NCI-H748 treated with DMSO at 0.1 percent for 48 hours (cell line): Measurements from ENCODE around the gene NOL4L.

Source experiments
- DNase-seq: peaks from one replicate; lab custom pipeline; 2025; lab: John Stamatoyannopoulos, UW

NOL4L gene

GRCh38 chr20:32456869-32457478 is 128.2 kb downstream of the NOL4L start:
- DNase-seq, result no peak

DNA sequence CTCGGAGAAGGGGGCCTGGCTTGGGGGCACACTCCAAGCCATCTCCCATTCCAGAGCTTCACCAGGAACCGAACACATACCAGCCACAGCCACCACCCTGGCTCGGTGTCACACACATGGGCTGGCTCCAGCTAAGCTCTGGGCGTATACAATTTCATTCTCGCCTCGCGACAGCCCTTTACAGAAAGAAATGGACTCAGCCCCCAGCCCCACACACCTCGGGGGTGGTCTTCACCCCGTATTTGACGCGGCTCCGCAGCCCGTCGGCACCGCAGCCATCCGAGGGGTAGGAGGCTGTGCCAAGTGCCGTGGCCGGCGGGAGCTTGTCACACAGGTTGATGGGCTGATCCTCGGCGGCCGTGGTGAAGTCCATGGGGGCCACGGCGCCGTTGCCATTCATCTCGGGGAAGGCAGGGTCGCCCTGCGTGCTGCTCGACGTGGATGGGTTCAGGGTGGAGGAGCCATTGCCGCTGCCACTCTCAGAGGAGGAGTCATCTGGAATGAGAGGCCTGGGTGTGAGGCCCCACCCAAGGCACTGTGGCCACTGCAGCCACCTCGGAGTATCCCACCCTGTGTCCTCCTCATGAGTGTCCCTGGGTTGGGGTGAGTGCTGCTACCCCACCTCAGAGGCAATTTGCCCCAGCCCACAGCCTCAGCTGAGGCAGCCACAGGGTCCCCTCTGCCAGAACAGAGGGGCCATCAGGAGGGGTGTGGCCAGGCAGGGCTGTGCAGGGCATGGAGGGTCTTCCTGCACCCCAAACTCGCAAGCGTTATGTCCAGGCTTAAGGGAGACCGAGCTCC is 129.0 kb downstream of the NOL4L start:
- DNase-seq, result no peak

- DNase-seq, result no peak
Observed at GRCh38 chr20:32455171-32455900, 129.8 kb downstream of the NOL4L start.

- DNase-seq, result no peak
Observed at GRCh38 chr20:32454164-32455145, 130.7 kb downstream of the NOL4L start.

DNA sequence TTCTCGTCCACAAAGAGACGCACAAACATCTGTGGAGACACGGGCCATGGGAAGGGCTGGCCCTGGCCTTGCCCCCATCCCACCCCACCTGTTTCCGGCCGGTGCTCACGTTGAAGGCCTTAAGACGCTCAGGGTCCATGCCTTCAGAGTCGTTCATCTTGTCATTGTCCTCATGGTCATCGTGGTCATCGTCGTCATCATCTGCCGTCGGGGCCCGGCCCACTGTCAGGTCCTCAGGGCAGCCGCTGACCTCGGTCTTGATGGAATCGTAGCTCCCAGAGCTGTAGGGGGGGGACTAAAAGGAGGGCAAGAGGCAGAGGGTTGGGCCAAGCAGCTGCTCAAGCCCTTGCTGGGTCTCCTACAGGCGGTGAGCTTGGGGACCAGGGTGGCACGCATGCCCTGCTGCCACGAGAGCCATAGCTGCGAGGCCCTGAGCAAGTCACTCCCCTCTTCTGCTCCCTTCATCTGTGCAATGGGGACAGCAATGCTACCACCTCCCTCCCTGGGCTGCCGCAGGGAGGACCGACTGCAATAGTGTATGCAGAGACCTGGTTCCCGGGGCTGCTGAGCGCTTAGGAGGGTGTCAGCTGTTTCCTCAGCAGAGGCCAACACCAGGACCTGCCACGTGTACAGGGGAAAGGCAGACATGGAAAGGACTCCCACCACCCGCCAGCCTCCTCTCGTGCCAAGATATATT is 131.5 kb downstream of the NOL4L start:
- DNase-seq, result no peak

DNA sequence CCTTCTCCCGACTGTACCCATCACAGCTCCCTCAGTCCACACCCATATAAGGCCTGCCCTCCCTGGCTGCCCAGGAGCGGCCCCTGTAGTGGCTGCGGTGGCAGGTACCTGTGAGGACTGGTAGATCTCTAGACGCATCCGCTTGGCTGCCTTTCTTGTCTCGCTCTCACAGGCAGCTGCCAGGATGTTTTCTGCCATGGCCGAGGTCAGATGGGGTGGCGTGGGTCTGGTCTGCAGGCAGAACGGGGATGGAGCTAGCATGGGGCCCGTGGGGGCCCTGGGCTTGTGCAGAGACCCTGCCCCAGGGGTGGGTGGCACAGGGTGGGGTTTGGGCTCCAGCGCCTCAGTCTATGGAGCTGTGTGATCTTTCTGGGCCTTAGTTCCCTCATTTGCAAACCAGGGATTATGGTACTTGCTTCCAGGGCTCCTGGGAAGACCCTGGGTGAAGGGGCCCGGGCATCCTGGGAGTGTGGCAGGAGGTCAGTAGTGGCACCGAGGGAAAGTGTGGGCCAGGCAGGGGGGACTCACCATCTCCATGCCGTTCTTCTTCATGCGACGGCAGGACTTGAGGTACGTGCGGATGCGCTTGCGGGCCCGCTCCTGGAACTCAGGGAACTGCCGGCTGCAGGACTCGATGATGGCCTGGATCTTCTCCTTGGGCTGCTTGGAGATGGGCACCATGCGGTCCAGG is 132.2 kb downstream of the NOL4L start:
- DNase-seq, result no peak

GRCh38 chr20:32451682-32452461 is 133.3 kb downstream of the NOL4L start:
- DNase-seq, result no peak

DNA sequence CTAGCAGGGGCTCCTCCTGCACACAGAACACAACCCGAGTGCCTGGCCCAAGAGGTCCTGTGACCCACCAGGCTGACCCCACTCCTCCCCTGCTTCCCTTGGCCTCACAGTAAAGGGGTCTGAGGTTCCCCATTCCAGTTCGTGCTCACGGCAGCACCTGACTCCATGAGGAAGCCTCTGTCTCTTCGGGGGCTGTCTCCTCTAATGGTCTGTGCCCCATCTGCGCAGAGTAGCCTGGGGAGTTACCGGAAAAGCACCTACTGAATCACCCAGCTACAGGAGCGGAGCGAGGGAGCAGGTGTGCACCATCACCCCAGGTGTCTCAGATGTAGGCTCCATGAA is 133.8 kb downstream of the NOL4L start:
- DNase-seq, result no peak

DNA sequence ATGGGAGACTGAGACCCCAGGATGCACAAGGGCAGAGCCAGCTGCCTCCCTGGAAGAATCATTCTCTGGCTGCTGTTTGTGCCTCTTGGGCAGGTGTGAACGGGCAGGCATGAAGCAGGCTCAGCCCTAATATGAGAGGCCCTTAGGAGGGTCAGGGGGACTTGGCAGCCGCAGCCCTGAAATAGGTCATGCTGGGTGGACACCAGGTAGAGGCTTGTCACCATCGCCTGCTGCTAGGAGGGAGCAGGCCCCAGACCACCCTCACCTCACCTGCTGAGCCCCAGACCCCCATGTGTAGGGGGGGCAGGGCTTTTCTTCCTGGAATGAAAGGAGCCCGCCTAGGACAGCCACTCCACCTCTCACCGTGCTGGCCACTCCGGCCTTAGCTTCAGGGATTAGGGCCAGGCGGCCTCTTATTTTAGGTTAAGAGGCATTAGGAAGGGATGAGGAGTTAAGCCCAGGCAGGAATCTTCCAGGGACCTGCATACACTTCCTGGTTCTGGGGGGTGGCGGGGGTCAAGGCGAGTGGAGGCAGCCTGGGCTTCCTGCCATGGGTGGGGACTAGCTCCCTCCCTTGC is 134.6 kb downstream of the NOL4L start:
- no peak for DNase-seq

- no peak for DNase-seq
Observed at GRCh38 chr20:32449890-32450401, 135.2 kb downstream of the NOL4L start.

DNA sequence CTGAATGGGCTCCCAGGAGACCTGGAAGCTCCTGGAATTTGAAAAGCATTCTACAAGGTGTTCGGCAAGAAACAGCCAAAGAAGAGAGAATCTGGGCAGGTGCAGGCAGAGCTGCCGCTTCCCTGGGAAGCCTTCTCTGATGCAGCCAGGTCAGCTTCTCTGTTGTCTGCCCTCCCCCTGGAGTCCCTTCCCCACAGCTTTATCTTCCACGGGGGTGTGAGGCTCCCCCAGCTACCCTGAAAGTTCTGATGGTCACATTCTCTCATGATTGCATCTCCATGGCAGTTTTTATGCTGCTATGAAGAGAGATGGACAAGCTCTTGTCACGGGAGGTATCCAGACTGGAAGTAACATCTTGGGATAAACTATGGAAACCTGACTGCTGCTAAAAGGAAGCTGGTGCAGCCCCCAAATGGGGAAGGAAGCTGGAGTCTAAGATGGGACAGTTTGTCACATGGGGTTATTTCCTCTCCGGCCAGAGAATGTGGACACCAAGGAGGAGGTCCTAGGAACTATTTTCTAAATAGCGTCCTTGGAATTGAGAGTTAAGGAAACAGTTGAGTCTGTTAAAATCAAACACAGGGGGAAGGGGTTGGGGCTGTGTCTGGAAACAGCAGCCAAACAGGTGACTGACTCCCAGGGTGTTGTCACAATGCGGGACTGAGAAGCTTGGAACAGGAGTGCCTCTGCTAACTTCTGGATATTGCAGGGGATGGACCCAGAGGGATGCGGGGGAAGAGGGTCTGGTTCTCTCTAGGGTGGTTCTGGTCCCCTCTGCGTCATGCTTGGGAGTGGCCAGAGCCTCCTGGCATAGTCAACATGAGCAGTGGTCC is 135.9 kb downstream of the NOL4L start:
- no peak for DNase-seq

- DNase-seq, result no peak
Observed at GRCh38 chr20:32448306-32449056, 136.7 kb downstream of the NOL4L start.

GRCh38 chr20:32447136-32448027 is 137.8 kb downstream of the NOL4L start:
- DNase-seq, result no peak

DNA sequence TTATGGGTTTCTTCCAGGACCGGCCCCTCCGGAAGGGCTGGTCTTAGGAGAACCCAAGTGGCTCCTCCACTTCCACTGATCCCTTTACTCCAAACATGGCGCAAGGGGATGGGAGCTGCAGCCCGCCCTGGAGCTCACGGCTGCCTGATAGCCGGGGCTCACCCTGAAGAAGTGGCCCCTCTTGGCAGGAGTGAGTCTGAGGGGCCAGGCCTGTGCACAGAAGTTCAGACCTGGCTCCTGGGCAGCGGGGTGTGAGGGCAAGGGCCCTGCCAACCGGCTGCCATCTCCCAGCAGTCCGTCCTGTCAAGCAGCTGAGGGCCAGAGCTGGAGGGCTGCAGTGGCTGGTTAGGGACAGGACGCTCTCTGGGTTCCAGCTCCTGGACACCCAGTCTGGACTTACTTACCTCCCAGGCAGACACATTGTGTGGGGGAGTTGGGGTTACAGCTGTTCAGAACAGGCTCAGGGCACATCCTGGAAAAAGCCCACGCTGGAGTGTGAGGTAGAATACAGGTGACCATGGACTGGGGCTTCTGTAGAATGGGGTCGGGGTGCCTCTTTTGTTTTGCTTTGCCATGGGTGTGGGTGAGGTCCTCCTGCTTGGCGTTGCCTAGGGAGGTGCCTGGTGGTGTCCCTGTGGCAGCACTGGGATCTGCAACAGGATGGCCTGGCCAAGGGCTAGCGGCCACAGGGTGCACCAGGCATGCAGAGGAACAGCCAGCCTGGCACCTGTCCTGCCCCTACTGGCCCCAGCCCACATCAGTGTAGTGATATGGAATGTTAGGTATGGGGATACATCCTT is 138.6 kb downstream of the NOL4L start:
- no peak for DNase-seq

DNA sequence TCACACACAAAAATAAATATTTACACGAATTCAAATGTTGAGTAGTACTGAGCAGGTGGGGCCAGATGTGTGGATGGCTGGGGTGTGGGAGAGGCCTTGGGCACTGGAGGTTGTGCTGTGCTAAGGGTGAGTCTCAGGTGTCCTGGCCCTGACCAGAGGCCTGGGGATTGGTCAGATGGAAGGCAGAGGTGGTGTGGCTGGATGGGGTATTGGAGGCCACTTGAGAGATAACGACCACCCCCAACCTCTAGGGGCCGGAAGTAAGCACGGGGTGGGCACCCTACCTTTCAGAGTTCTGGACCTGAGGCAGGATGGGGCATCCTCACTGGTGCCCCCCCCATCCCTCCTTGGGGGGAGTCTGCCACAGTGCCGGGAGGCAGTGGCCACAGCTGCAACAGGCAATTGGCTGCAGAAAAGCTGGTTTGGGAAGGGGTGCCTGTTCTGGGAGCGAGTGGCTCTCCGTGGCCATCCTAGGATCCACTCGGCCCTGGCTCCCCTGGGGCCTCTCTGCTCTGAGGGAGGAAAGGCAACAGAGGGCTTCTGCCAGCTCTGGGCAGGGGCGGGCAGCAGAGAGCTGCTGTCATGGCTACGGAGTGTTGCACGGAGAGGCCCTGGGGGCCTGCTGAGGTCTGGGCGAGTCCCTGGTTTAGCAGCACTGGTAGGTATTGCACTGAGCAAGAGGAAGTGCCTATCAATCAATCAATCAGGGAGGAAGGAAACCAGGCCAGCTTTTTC is 139.4 kb downstream of the NOL4L start:
- no peak for DNase-seq
